Lower leg skin (tissue), 4 donors: Measurements from ENCODE around the gene BFSP2. TPM values are rescaled to one million over a fixed set of nuclear protein-coding genes. Genes with fewer than 3 reads are reported as not detected.

Experiments
- DNase-seq, 2 donors: peaks; one replicate each; pipeline ENCODE4 v3.0.0-alpha.2; 2019; ENCODE audit warnings: low spot score in 2 of 2
- H3K4me3 ChIP-seq: fragments of 200-600 bp; sonication (generic); 2 replicates; pipeline ENCODE4 v1.5.1; 2017; ENCODE audit warnings: mild to moderate bottlenecking, low read depth; ENCODE audit not compliant: poor library complexity, severe bottlenecking
- CTCF ChIP-seq, 3 donors: fragments of 450-650 bp; IDR thresholded peaks; one replicate each; pipeline ENCODE4 v1.5.1; 2016; ENCODE audit warnings: antibody characterized with exemption in 3 of 3, mild to moderate bottlenecking in 3 of 3, moderate library complexity in 2 of 3
- POLR2A ChIP-seq, 2 donors: fragments of 450-650 bp; IDR thresholded peaks; one replicate each; pipeline ENCODE4 v1.6.1; 2016 to 2017; ENCODE audit warnings: antibody characterized with exemption in 2 of 2, mild to moderate bottlenecking in 1 of 2, moderate library complexity in 1 of 2
- WGBS, 2 donors: methylation state at CpG; one replicate each; pipeline ENCODE4 v1.1.5; 2018; 5-methylcytosine and 5-hydroxymethylcytosine counted together
- intact Hi-C: fragments of 100-400 bp; cut with DNase I; formaldehyde crosslinking; loops from one replicate; pipeline ENCODE4 v1.15.0; 2023; ENCODE audit warnings: low total_unique reads
- total RNA-seq, 4 donors: library from RNA; depleted of rRNA; stranded (reverse); fragments of >200 nt; gene quantifications; one replicate each; pipeline ENCODE4 v1.1.0, GENCODE V29; 2016

Gene BFSP2
- total RNA-seq, 4 donors from 2014 or later, result not detected

GRCh38 chr3:133503409-133503808 lies 103.6 kb downstream of the BFSP2 start:
- no peak for TF ChIP-seq CTCF (IDR thresholded peaks at IDR 0.05)
- TF ChIP-seq POLR2A (IDR thresholded peaks at IDR 0.05), result no peak
- 31 to 100% methylated on average over 1 of the region's 1 CpG for WGBS, 2 donors
- no peak for DNase-seq
- intact Hi-C loops, result no loop called here
- H3K4me3 ChIP-seq, result no peak overlapping the region

GRCh38 chr3:133504736-133505135 lies 104.9 kb downstream of the BFSP2 start:
- H3K4me3 ChIP-seq, result no peak overlapping the region
- WGBS, 2 donors, result 83 to 84% methylated on average over 4 of the region's 4 CpGs
- TF ChIP-seq CTCF (IDR thresholded peaks at IDR 0.05) (no peak), POLR2A (IDR thresholded peaks at IDR 0.05) (no peak)
- intact Hi-C loops, result no loop called here
- DNase-seq, result no peak

GRCh38 chr3:133505813-133506212 lies 106.0 kb downstream of the BFSP2 start:
- intact Hi-C loops, result no loop called here
- no peak overlapping the region for H3K4me3 ChIP-seq
- TF ChIP-seq CTCF (IDR thresholded peaks at IDR 0.05) (no peak), POLR2A (IDR thresholded peaks at IDR 0.05) (no peak)
- WGBS, 2 donors, result 25% methylated on average over 3 of the region's 3 CpGs
- DNase-seq, result no peak

- H3K4me3 ChIP-seq, result no peak overlapping the region
- TF ChIP-seq CTCF (IDR thresholded peaks at IDR 0.05) (no peak), POLR2A (IDR thresholded peaks at IDR 0.05) (no peak)
- 56 to 59% methylated on average over 9 of the region's 9 CpGs for WGBS, 2 donors
- no peak for DNase-seq
- intact Hi-C loops, result no loop called here
Measured at GRCh38 chr3:133506215-133506901, 106.5 kb downstream of the BFSP2 start.

GRCh38 chr3:133509488-133509887 lies 109.6 kb downstream of the BFSP2 start:
- intact Hi-C loops, result no loop called here
- DNase-seq, result no peak
- TF ChIP-seq CTCF (IDR thresholded peaks at IDR 0.05) (no peak), POLR2A (IDR thresholded peaks at IDR 0.05) (no peak)
- H3K4me3 ChIP-seq, result no peak overlapping the region
